HCT116 (cell line): ENCODE measurements around the gene C11orf52. TPM values are rescaled to one million over a fixed set of nuclear protein-coding genes. Genes with fewer than 3 reads are reported as not detected.

Source experiments
- ATAC-seq: fragments of 200-7000 bp; cut with Tn5 transposase; 2 replicates; pipeline ENCODE4 v1.9.1; 2020; ENCODE audit warnings: mild to moderate bottlenecking, moderate library complexity
- BruUV-seq: library from RNA; stranded (reverse); fragments of 400-500 nt; replicated peaks from 2 replicates; lab custom pipeline; 2021; lab: Mats Ljungman, UMichigan
- CTCF ChIA-PET: fragments of 300-600 bp; sonication (Branson Sonifier 250); formaldehyde crosslinking; loops from one replicate; lab custom pipeline; 2021; ENCODE audit warnings: antibody characterized with exemption; lab: Charles Lee
- POLR2A ChIA-PET: fragments of 300-600, 350-600 bp; sonication (Branson Sonifier 250); formaldehyde crosslinking; loops from one replicate; lab custom pipeline; 2021; ENCODE audit warnings: antibody characterized with exemption; lab: Charles Lee
- RAD21 ChIA-PET, 2 experiments: fragments of 300-600 bp; sonication (Branson Sonifier 250); formaldehyde crosslinking; loops; one replicate each; lab custom pipeline; 2023; ENCODE audit warnings: low total read pairs in 2 of 2; ENCODE audit not compliant: uncharacterized antibody in 2 of 2, unreplicated experiment in 2 of 2, low non-redundant PET in 1 of 2; lab: Charles Lee
- DNase-seq: peaks from one replicate; pipeline ENCODE4 v3.0.0-alpha.2; 2010; ENCODE audit warnings: low read depth, low spot score
- H2AFZ ChIP-seq: fragments of 200-600 bp; shearing (Covaris generic), sonication (generic); 2 replicates; pipeline ENCODE4 v1.6.1; 2017; ENCODE audit warnings: low read depth, mixed run types, mixed read lengths, antibody characterized with exemption, low read length; ENCODE audit not compliant: poor library complexity, severe bottlenecking
- H3K27ac ChIP-seq: 2 replicates; pipeline ENCODE4 v1.5.1; 2012; ENCODE audit warnings: low read depth, low read length
- H3K27me3 ChIP-seq: fragments of 200-600 bp; sonication (generic); 2 replicates; pipeline ENCODE4 v1.6.1; 2016; ENCODE audit warnings: mixed run types, low read length, mixed read lengths; ENCODE audit not compliant: insufficient read depth
- H3K36me3 ChIP-seq, 2 experiments: fragments of 200-500 bp in 1 of 2; fragments of 200-600 bp in 1 of 2; sonication (Bioruptor generic) in 1 of 2; sonication (generic) in 1 of 2; 2 replicates each; pipeline versions ENCODE4 v1.5.1 to v1.6.1; 2014 to 2016; ENCODE audit warnings: low read length in 2 of 2, inconsistent platforms in 1 of 2, mixed read lengths in 1 of 2, mixed run types in 1 of 2; ENCODE audit not compliant: insufficient read depth in 2 of 2, control insufficient read depth in 1 of 2
- H3K4me1 ChIP-seq, 2 experiments: fragments of 200-600 bp in 1 of 2; sonication (generic) in 1 of 2; 2 replicates each; pipeline versions ENCODE4 v1.5.1 to v1.6.1; 2012 to 2017; ENCODE audit warnings: low read length in 2 of 2, inconsistent platforms in 1 of 2, mild to moderate bottlenecking in 1 of 2, mixed read lengths in 1 of 2, mixed run types in 1 of 2, moderate library complexity in 1 of 2; ENCODE audit not compliant: insufficient read depth in 2 of 2, control insufficient read depth in 1 of 2
- H3K4me2 ChIP-seq: fragments of 200-600 bp; sonication (generic); 2 replicates; pipeline ENCODE4 v1.6.1; 2017; ENCODE audit warnings: mixed run types, low read length, mixed read lengths
- H3K4me3 ChIP-seq, 2 experiments: fragments of 200-600 bp in 1 of 2; sonication (generic) in 1 of 2; replicated peaks in 1 of 2; 2 replicates each; pipeline ENCODE4 v1.5.1; 2011 to 2016; ENCODE audit warnings: low read length in 2 of 2, control low read depth in 1 of 2, low read depth in 1 of 2, mild to moderate bottlenecking in 1 of 2, mixed read lengths in 1 of 2, mixed run types in 1 of 2
- H3K79me2 ChIP-seq: fragments of 200-600 bp; sonication (generic); 2 replicates; pipeline ENCODE4 v1.6.1; 2017; ENCODE audit warnings: mild to moderate bottlenecking, mixed run types, low read length, moderate library complexity, mixed read lengths; ENCODE audit not compliant: insufficient read depth
- H3K9ac ChIP-seq: fragments of 200-600 bp; sonication (generic); 2 replicates; pipeline ENCODE4 v1.6.1; 2016; ENCODE audit warnings: low read length, mixed read lengths
- H3K9me2 ChIP-seq: fragments of 200-600 bp; sonication (generic), shearing (Covaris generic); 2 replicates; pipeline ENCODE4 v1.6.1; 2017; ENCODE audit warnings: mixed run types, mild to moderate bottlenecking, moderate library complexity; ENCODE audit not compliant: insufficient read depth
- H3K9me3 ChIP-seq, 2 experiments: fragments of 200-500 bp in 1 of 2; fragments of 200-600 bp in 1 of 2; sonication (Bioruptor generic) in 1 of 2; sonication (generic) in 1 of 2; 2 replicates each; pipeline ENCODE4 v1.6.1; 2014 to 2017; ENCODE audit warnings: low read length in 2 of 2, mixed read lengths in 2 of 2, inconsistent platforms in 1 of 2, low read depth in 1 of 2, mild to moderate bottlenecking in 1 of 2, mixed run types in 1 of 2, moderate library complexity in 1 of 2; ENCODE audit not compliant: control insufficient read depth in 1 of 2, insufficient read depth in 1 of 2
- H4K20me1 ChIP-seq: fragments of 200-600 bp; sonication (generic), shearing (Covaris generic); 2 replicates; pipeline ENCODE4 v1.6.1; 2017; ENCODE audit warnings: mixed run types, mild to moderate bottlenecking, moderate library complexity; ENCODE audit not compliant: insufficient read depth
- CTCF ChIP-seq, 3 experiments: fragments of 200-600 bp in 1 of 3; sonication (generic) in 1 of 3; IDR thresholded peaks in 2 of 3; conservative IDR thresholded peaks in 1 of 3; 2 replicates each; pipeline ENCODE4 v1.5.1; 2012 to 2017; ENCODE audit warnings: low read depth in 2 of 3, low read length in 2 of 3, antibody characterized with exemption in 1 of 3, borderline replicate concordance in 1 of 3, control low read depth in 1 of 3, mild to moderate bottlenecking in 1 of 3, mixed read lengths in 1 of 3, mixed run types in 1 of 3, moderate library complexity in 1 of 3; ENCODE audit not compliant: insufficient read depth in 1 of 3
- EGR1 ChIP-seq: IDR thresholded peaks from 2 replicates; pipeline ENCODE4 v1.6.1; 2012; ENCODE audit warnings: low read depth
- ELF1 ChIP-seq: IDR thresholded peaks from 2 replicates; pipeline ENCODE4 v1.6.1; 2012; ENCODE audit warnings: low read depth, borderline replicate concordance
- EZH2 ChIP-seq: fragments of 200-600 bp; sonication (generic); IDR thresholded peaks from 2 replicates; pipeline ENCODE4 v1.6.1; 2017; ENCODE audit warnings: antibody characterized with exemption, mixed run types
- EZH2phosphoT487 ChIP-seq: fragments of 200-600 bp; IDR thresholded peaks from 2 replicates; pipeline ENCODE4 v1.6.1; 2018; ENCODE audit warnings: antibody characterized with exemption, borderline replicate concordance
- MAX ChIP-seq: IDR thresholded peaks from 2 replicates; pipeline ENCODE4 v1.6.1; 2012
- POLR2A ChIP-seq: IDR thresholded peaks from 2 replicates; pipeline ENCODE4 v1.7.0; 2011; ENCODE audit warnings: borderline replicate concordance; ENCODE audit not compliant: insufficient read depth, insufficient read length; ENCODE audit errors: extremely low read depth
- SIN3A ChIP-seq: IDR thresholded peaks from 2 replicates; pipeline ENCODE4 v1.6.1; 2012; ENCODE audit warnings: low read depth
- TCF7L2 ChIP-seq: IDR thresholded peaks from 2 replicates; pipeline ENCODE4 v1.7.0; 2011; ENCODE audit warnings: borderline replicate concordance, inconsistent platforms; ENCODE audit not compliant: insufficient read depth, insufficient read length; ENCODE audit errors: extremely low read depth
- ZFX ChIP-seq: fragments of 450-650 bp; IDR thresholded peaks from 2 replicates; pipeline ENCODE4 v1.6.1; 2017
- ZNF274 ChIP-seq: fragments of 200-500 bp; sonication (Bioruptor generic); IDR thresholded peaks from 2 replicates; pipeline ENCODE4 v1.6.1; 2014; ENCODE audit warnings: mild to moderate bottlenecking, low read depth, low read length, inconsistent platforms
- intact Hi-C: fragments of 100-400 bp; cut with micrococcal nuclease; formaldehyde crosslinking; loops from 2 replicates; pipeline ENCODE4 v1.10.0; 2022
- total RNA-seq: library from RNA; stranded (reverse); gene quantifications from one replicate; pipeline ENCODE4 v1.2.1, GENCODE V29; 2021; ENCODE audit not compliant: unreplicated experiment
- TF ChIP-seq, protein P1 (sequence below): IDR thresholded peaks from 2 replicates; pipeline ENCODE4 v1.6.1; 2012
- TF ChIP-seq, protein P2 (sequence below): IDR thresholded peaks from 2 replicates; pipeline ENCODE4 v1.6.1; 2012; ENCODE audit warnings: low read depth

C11orf52 gene
- total RNA-seq, 1 experiment from 2014 or later: 4.6 TPM

DNA sequence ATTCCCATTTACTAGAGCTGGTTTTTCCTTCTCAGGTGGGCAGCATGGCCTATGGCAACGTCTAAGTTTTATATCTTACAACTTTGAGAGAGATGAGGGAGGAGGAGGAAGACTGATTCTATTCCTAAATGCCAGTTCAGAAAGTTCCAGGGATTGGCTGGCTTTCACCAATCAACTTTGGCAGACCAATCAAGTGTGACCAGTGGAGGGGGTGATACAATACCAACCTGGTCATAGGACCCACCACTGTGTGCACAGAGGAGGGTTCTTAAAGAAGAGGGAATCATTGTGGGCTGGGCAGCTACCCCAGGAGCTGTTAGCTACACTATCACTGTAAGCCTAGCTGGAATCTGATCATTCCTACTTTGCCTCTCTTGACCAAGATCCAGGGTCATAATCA, 26.5 kb downstream of the C11orf52 start:
- Histone ChIP-seq H3K9ac (no peak overlapping the region), H2AFZ (no peak overlapping the region), H3K27me3 (no peaks in the 10 kb centered on the region), H4K20me1 (no peaks in the 10 kb centered on the region), H3K4me3 (no peak overlapping the region), H3K36me3 (no peaks in the 10 kb centered on the region), H3K9me2 (no peaks in the 10 kb centered on the region), H3K79me2 (no peaks in the 10 kb centered on the region), H3K4me1 (no peaks in the 10 kb centered on the region), H3K27ac (no peak overlapping the region), H3K4me2 (no peak overlapping the region), H3K9me3 (no peaks in the 10 kb centered on the region)
- POLR2A ChIA-PET: no interaction called here
- BruUV-seq: no TSS peak
- RAD21 ChIA-PET: no interaction called here
- intact Hi-C loops: no loop called here
- ATAC-seq (no peak), DNase-seq (no peak)
- CTCF ChIA-PET: interaction anchor here (0.8 to 1.0 kb wide), 2 partner anchors 13 to 16 kb away, joined by 3 to 4 read pairs; no protein-coding TSS in a partner anchor
- TF ChIP-seq ZNF274 (no peak), EGR1 (no peak), EZH2 (no peak), SIN3A (no peak), ELF1 (no peak), CTCF (IDR thresholded peaks at IDR 0.05 in 2 of 3, conservative IDR thresholded peaks at IDR 0.05 in 1 of 3; ENCODE audit: borderline replicate concordance in 1 of 3, insufficient read depth in 1 of 3, low read depth in 2 of 3, low read length in 2 of 3) (no peak), EZH2phosphoT487 (no peak), MAX (no peak), POLR2A (no peak), ZFX (no peak), TCF7L2 (no peak)
- TF ChIP-seq, protein P1, sequence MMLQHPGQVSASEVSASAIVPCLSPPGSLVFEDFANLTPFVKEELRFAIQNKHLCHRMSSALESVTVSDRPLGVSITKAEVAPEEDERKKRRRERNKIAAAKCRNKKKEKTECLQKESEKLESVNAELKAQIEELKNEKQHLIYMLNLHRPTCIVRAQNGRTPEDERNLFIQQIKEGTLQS: no peak
- TF ChIP-seq, protein P2, sequence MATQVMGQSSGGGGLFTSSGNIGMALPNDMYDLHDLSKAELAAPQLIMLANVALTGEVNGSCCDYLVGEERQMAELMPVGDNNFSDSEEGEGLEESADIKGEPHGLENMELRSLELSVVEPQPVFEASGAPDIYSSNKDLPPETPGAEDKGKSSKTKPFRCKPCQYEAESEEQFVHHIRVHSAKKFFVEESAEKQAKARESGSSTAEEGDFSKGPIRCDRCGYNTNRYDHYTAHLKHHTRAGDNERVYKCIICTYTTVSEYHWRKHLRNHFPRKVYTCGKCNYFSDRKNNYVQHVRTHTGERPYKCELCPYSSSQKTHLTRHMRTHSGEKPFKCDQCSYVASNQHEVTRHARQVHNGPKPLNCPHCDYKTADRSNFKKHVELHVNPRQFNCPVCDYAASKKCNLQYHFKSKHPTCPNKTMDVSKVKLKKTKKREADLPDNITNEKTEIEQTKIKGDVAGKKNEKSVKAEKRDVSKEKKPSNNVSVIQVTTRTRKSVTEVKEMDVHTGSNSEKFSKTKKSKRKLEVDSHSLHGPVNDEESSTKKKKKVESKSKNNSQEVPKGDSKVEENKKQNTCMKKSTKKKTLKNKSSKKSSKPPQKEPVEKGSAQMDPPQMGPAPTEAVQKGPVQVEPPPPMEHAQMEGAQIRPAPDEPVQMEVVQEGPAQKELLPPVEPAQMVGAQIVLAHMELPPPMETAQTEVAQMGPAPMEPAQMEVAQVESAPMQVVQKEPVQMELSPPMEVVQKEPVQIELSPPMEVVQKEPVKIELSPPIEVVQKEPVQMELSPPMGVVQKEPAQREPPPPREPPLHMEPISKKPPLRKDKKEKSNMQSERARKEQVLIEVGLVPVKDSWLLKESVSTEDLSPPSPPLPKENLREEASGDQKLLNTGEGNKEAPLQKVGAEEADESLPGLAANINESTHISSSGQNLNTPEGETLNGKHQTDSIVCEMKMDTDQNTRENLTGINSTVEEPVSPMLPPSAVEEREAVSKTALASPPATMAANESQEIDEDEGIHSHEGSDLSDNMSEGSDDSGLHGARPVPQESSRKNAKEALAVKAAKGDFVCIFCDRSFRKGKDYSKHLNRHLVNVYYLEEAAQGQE: no peak
